GM23338 (cell line): ENCODE data around the gene APOBEC3B. TPM values are rescaled to one million over a fixed set of nuclear protein-coding genes. Genes with fewer than 3 reads are reported as not detected.

Experiments used
- ATAC-seq: fragments of 200-7000 bp; cut with Tn5 transposase; 3 replicates; pipeline ENCODE4 v1.9.1; 2020
- DNase-seq: peaks from one replicate; pipeline ENCODE4 v3.0.0-alpha.2; 2015; ENCODE audit warnings: low spot score
- H2AFZ ChIP-seq: fragments of 200-600 bp; sonication (generic); 2 replicates; pipeline ENCODE4 v1.8.0; 2016; ENCODE audit warnings: antibody characterized with exemption, mild to moderate bottlenecking, moderate library complexity
- H3F3A ChIP-seq: fragments of 200-600 bp; sonication (generic); replicated peaks from 2 replicates; pipeline ENCODE4 v1.8.0; 2017; ENCODE audit warnings: antibody characterized with exemption, mixed run types, low read depth
- H3K27ac ChIP-seq: fragments of 200-600 bp; sonication (generic); 2 replicates; pipeline ENCODE4 v1.6.1; 2016; ENCODE audit warnings: low read depth
- H3K27me3 ChIP-seq: fragments of 200-600 bp; sonication (generic); 2 replicates; pipeline ENCODE4 v1.8.0; 2016; ENCODE audit warnings: mild to moderate bottlenecking, mixed run types, moderate library complexity; ENCODE audit not compliant: insufficient read depth
- H3K36me3 ChIP-seq: fragments of 200-600 bp; sonication (generic); 2 replicates; pipeline ENCODE4 v1.8.0; 2016; ENCODE audit warnings: mild to moderate bottlenecking; ENCODE audit not compliant: insufficient read depth
- H3K4me1 ChIP-seq: fragments of 200-600 bp; sonication (generic); 2 replicates; pipeline ENCODE4 v1.8.0; 2016; ENCODE audit warnings: mild to moderate bottlenecking, moderate library complexity; ENCODE audit not compliant: insufficient read depth
- H3K4me2 ChIP-seq: fragments of 200-600 bp; sonication (generic); 2 replicates; pipeline ENCODE4 v1.7.1; 2017; ENCODE audit warnings: mixed run types
- H3K4me3 ChIP-seq: fragments of 200-600 bp; sonication (generic); 2 replicates; pipeline ENCODE4 v1.6.1; 2016; ENCODE audit warnings: mixed run types
- H3K79me2 ChIP-seq: fragments of 200-600 bp; sonication (generic); replicated peaks from 2 replicates; pipeline ENCODE4 v1.8.0; 2017; ENCODE audit warnings: mild to moderate bottlenecking; ENCODE audit not compliant: insufficient read depth
- H3K9me2 ChIP-seq: fragments of 200-600 bp; sonication (generic); 2 replicates; pipeline ENCODE4 v1.8.0; 2017; ENCODE audit not compliant: insufficient read depth
- H4K20me1 ChIP-seq: fragments of 200-600 bp; sonication (generic); replicated peaks from 2 replicates; pipeline ENCODE4 v1.8.0; 2017; ENCODE audit warnings: mild to moderate bottlenecking; ENCODE audit not compliant: insufficient read depth
- H3K27ac Mint-ChIP-seq: 2 replicates; pipeline ENCODE4 v1.8.0; 2020; ENCODE audit warnings: inconsistent platforms, mild to moderate bottlenecking, moderate library complexity, mixed read lengths
- H3K27me3 Mint-ChIP-seq: 3 replicates; pipeline ENCODE4 v1.8.0; 2022; ENCODE audit warnings: low read depth, mild to moderate bottlenecking, moderate library complexity, mixed read lengths, inconsistent platforms; ENCODE audit not compliant: insufficient read depth, poor library complexity
- H3K36me3 Mint-ChIP-seq: 3 replicates; pipeline ENCODE4 v1.8.0; 2021; ENCODE audit warnings: low read depth, mild to moderate bottlenecking, inconsistent platforms, moderate library complexity, mixed read lengths
- H3K4me1 Mint-ChIP-seq: 3 replicates; pipeline ENCODE4 v1.8.0; 2020; ENCODE audit warnings: mild to moderate bottlenecking, inconsistent platforms, mixed read lengths
- H3K4me3 Mint-ChIP-seq: 3 replicates; pipeline ENCODE4 v1.8.0; 2021; ENCODE audit warnings: moderate library complexity, mild to moderate bottlenecking, inconsistent platforms, mixed read lengths
- H3K9me3 Mint-ChIP-seq: 3 replicates; pipeline ENCODE4 v1.8.0; 2020; ENCODE audit warnings: moderate library complexity, mild to moderate bottlenecking, inconsistent platforms, mixed read lengths
- CREB1 ChIP-seq: fragments of 250-450 bp; sonication (Bioruptor Pico); IDR thresholded peaks from 2 replicates; pipeline ENCODE4 v1.5.0; 2020; ENCODE audit warnings: low read depth, mild to moderate bottlenecking, moderate library complexity
- EZH2 ChIP-seq: fragments of 200-600 bp; sonication (generic); IDR thresholded peaks from one replicate; pipeline ENCODE4 v1.8.0; 2017; ENCODE audit warnings: antibody characterized with exemption, mild to moderate bottlenecking, low read depth; ENCODE audit not compliant: unreplicated experiment
- EZH2phosphoT487 ChIP-seq: fragments of 200-600 bp; sonication (generic); IDR thresholded peaks from one replicate; pipeline ENCODE4 v1.8.1; 2018; ENCODE audit warnings: antibody characterized with exemption; ENCODE audit not compliant: unreplicated experiment
- JUNB ChIP-seq: IDR thresholded peaks from one replicate; pipeline ENCODE4 v1.6.1; 2016; ENCODE audit warnings: antibody characterized with exemption; ENCODE audit not compliant: unreplicated experiment
- NANOG ChIP-seq: IDR thresholded peaks from 2 replicates; pipeline ENCODE4 v1.6.1; 2016; ENCODE audit warnings: antibody characterized with exemption, borderline replicate concordance
- STAT1 ChIP-seq: IDR thresholded peaks from one replicate; pipeline ENCODE4 v1.6.1; 2016; ENCODE audit warnings: antibody characterized with exemption; ENCODE audit not compliant: unreplicated experiment
- ZNF114 ChIP-seq: fragments of 250-450 bp; sonication (Bioruptor Pico); IDR thresholded peaks from 2 replicates; pipeline ENCODE4 v1.5.0; 2020; ENCODE audit warnings: mild to moderate bottlenecking, moderate library complexity
- ZNF331 ChIP-seq: fragments of 250-450 bp; sonication (Bioruptor Pico); IDR thresholded peaks from 2 replicates; pipeline ENCODE4 v1.5.0; 2020; ENCODE audit warnings: low read depth, mild to moderate bottlenecking, moderate library complexity
- polyA plus RNA-seq: library from polyadenylated mRNA; unstranded; fragments of >200 nt; fragmentation: Nextera tagmentation; extraction: Ambion mirVana; gene quantifications from 2 replicates; pipeline ENCODE4 v1.2.1, GENCODE V29; 2016
- total RNA-seq: library from RNA; depleted of rRNA; stranded (reverse); fragments of >200 nt; shearing (Covaris generic); gene quantifications from 2 replicates; pipeline ENCODE4 v1.2.3, GENCODE V29; 2014
- TF ChIP-seq, protein P1 (sequence below): IDR thresholded peaks from 2 replicates; pipeline ENCODE4 v1.6.1; 2016; ENCODE audit warnings: antibody characterized with exemption
- TF ChIP-seq, protein P2 (sequence below): fragments of 250-450 bp; sonication (Bioruptor Pico); IDR thresholded peaks from 2 replicates; pipeline ENCODE4 v1.5.0; 2020; ENCODE audit warnings: mild to moderate bottlenecking, moderate library complexity
- TF ChIP-seq, protein P3 (sequence below), 2 experiments: fragments of 200-600 bp in 1 of 2; sonication (generic) in 1 of 2; conservative IDR thresholded peaks; 2 replicates each; pipeline versions ENCODE4 v1.5.1 to v1.6.1; 2016 to 2017; ENCODE audit warnings: antibody characterized with exemption in 2 of 2, low read depth in 2 of 2, mild to moderate bottlenecking in 2 of 2, moderate library complexity in 1 of 2
- TF ChIP-seq, protein P4 (sequence below): IDR thresholded peaks from one replicate; pipeline ENCODE4 v1.6.1; 2018; ENCODE audit warnings: antibody characterized with exemption; ENCODE audit not compliant: unreplicated experiment

Gene APOBEC3B
- total and polyA plus RNA-seq, 2 experiments from 2014 or later, result 7.0 to 9.2 TPM

DNA sequence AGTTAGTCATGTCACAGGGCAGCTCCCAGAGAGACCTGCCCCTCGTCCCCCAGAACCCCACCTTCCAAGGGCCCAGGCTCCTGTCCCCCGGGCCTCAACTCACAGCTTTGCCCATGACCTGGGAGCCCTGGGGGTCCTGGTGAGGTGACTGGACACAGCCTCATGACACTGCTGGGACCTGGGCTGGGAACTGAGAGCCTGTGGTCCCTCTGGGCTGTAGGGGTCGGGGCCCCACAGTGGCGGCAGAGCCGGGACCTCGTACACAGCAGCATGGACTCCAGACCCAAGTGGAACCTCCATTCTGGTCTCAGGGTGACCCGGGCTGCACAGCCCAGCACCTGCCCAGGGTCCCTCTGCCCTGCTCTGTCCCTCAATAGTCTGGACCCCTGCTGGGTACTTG is 17.8 kb upstream of the APOBEC3B start:
- no peak overlapping the region for H3K4me2 ChIP-seq
- no peak overlapping the region for H2AFZ ChIP-seq
- no peak overlapping the region for H3K27ac Mint-ChIP-seq
- H3K4me3 ChIP-seq, result no peak overlapping the region
- H3K4me1 ChIP-seq, result no peaks in the 10 kb centered on the region
- H3K4me1 Mint-ChIP-seq, result peaks cover 22% of the 10 kb centered on the region
- no peak overlapping the region for H3K27ac ChIP-seq
- H3K27me3 ChIP-seq, result no peaks in the 10 kb centered on the region
- H3K36me3 ChIP-seq, result no peaks in the 10 kb centered on the region
- ATAC-seq (no peak), DNase-seq (no peak)
- H3F3A ChIP-seq, result no peaks in the 10 kb centered on the region
- no peaks in the 10 kb centered on the region; the same call in 2 of the 3 replicates for H3K36me3 Mint-ChIP-seq
- no peaks in the 10 kb centered on the region for H3K9me3 Mint-ChIP-seq
- H4K20me1 ChIP-seq, result no peaks in the 10 kb centered on the region
- no peaks in the 10 kb centered on the region for H3K79me2 ChIP-seq
- H3K9me2 ChIP-seq, result no peaks in the 10 kb centered on the region
- peaks cover 10% of the 10 kb centered on the region for H3K27me3 Mint-ChIP-seq
- no peak overlapping the region for H3K4me3 Mint-ChIP-seq
- no peak for TF ChIP-seq NANOG
- TF ChIP-seq EZH2, result no peak
- no peak for TF ChIP-seq ZNF331 (CRISPR knock-in tag)
- TF ChIP-seq, protein P1, sequence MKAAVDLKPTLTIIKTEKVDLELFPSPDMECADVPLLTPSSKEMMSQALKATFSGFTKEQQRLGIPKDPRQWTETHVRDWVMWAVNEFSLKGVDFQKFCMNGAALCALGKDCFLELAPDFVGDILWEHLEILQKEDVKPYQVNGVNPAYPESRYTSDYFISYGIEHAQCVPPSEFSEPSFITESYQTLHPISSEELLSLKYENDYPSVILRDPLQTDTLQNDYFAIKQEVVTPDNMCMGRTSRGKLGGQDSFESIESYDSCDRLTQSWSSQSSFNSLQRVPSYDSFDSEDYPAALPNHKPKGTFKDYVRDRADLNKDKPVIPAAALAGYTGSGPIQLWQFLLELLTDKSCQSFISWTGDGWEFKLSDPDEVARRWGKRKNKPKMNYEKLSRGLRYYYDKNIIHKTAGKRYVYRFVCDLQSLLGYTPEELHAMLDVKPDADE, result no peak
- TF ChIP-seq CREB1 (CRISPR knock-in tag), result no peak
- TF ChIP-seq, protein P2, sequence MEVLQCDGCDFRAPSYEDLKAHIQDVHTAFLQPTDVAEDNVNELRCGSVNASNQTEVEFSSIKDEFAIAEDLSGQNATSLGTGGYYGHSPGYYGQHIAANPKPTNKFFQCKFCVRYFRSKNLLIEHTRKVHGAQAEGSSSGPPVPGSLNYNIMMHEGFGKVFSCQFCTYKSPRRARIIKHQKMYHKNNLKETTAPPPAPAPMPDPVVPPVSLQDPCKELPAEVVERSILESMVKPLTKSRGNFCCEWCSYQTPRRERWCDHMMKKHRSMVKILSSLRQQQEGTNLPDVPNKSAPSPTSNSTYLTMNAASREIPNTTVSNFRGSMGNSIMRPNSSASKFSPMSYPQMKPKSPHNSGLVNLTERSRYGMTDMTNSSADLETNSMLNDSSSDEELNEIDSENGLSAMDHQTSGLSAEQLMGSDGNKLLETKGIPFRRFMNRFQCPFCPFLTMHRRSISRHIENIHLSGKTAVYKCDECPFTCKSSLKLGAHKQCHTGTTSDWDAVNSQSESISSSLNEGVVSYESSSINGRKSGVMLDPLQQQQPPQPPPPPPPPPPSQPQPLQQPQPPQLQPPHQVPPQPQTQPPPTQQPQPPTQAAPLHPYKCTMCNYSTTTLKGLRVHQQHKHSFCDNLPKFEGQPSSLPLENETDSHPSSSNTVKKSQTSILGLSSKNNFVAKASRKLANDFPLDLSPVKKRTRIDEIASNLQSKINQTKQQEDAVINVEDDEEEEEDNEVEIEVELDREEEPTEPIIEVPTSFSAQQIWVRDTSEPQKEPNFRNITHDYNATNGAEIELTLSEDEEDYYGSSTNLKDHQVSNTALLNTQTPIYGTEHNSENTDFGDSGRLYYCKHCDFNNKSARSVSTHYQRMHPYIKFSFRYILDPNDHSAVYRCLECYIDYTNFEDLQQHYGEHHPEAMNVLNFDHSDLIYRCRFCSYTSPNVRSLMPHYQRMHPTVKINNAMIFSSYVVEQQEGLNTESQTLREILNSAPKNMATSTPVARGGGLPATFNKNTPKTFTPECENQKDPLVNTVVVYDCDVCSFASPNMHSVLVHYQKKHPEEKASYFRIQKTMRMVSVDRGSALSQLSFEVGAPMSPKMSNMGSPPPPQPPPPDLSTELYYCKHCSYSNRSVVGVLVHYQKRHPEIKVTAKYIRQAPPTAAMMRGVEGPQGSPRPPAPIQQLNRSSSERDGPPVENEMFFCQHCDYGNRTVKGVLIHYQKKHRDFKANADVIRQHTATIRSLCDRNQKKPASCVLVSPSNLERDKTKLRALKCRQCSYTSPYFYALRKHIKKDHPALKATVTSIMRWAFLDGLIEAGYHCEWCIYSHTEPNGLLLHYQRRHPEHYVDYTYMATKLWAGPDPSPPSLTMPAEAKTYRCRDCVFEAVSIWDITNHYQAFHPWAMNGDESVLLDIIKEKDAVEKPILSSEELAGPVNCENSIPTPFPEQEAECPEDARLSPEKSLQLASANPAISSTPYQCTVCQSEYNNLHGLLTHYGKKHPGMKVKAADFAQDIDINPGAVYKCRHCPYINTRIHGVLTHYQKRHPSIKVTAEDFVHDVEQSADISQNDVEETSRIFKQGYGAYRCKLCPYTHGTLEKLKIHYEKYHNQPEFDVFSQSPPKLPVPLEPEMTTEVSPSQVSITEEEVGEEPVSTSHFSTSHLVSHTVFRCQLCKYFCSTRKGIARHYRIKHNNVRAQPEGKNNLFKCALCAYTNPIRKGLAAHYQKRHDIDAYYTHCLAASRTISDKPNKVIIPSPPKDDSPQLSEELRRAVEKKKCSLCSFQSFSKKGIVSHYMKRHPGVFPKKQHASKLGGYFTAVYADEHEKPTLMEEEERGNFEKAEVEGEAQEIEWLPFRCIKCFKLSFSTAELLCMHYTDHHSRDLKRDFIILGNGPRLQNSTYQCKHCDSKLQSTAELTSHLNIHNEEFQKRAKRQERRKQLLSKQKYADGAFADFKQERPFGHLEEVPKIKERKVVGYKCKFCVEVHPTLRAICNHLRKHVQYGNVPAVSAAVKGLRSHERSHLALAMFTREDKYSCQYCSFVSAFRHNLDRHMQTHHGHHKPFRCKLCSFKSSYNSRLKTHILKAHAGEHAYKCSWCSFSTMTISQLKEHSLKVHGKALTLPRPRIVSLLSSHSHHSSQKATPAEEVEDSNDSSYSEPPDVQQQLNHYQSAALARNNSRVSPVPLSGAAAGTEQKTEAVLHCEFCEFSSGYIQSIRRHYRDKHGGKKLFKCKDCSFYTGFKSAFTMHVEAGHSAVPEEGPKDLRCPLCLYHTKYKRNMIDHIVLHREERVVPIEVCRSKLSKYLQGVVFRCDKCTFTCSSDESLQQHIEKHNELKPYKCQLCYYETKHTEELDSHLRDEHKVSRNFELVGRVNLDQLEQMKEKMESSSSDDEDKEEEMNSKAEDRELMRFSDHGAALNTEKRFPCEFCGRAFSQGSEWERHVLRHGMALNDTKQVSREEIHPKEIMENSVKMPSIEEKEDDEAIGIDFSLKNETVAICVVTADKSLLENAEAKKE (CRISPR knock-in tag), result no peak
- TF ChIP-seq STAT1, result no peak
- TF ChIP-seq JUNB, result no peak
- TF ChIP-seq, protein P3, sequence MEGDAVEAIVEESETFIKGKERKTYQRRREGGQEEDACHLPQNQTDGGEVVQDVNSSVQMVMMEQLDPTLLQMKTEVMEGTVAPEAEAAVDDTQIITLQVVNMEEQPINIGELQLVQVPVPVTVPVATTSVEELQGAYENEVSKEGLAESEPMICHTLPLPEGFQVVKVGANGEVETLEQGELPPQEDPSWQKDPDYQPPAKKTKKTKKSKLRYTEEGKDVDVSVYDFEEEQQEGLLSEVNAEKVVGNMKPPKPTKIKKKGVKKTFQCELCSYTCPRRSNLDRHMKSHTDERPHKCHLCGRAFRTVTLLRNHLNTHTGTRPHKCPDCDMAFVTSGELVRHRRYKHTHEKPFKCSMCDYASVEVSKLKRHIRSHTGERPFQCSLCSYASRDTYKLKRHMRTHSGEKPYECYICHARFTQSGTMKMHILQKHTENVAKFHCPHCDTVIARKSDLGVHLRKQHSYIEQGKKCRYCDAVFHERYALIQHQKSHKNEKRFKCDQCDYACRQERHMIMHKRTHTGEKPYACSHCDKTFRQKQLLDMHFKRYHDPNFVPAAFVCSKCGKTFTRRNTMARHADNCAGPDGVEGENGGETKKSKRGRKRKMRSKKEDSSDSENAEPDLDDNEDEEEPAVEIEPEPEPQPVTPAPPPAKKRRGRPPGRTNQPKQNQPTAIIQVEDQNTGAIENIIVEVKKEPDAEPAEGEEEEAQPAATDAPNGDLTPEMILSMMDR (conservative IDR thresholded peaks at IDR 0.05; ENCODE audit: low read depth in 2 of 2), result no peak
- no peak for TF ChIP-seq ZNF114 (CRISPR knock-in tag)
- TF ChIP-seq EZH2phosphoT487, result no peak
- TF ChIP-seq, protein P4, sequence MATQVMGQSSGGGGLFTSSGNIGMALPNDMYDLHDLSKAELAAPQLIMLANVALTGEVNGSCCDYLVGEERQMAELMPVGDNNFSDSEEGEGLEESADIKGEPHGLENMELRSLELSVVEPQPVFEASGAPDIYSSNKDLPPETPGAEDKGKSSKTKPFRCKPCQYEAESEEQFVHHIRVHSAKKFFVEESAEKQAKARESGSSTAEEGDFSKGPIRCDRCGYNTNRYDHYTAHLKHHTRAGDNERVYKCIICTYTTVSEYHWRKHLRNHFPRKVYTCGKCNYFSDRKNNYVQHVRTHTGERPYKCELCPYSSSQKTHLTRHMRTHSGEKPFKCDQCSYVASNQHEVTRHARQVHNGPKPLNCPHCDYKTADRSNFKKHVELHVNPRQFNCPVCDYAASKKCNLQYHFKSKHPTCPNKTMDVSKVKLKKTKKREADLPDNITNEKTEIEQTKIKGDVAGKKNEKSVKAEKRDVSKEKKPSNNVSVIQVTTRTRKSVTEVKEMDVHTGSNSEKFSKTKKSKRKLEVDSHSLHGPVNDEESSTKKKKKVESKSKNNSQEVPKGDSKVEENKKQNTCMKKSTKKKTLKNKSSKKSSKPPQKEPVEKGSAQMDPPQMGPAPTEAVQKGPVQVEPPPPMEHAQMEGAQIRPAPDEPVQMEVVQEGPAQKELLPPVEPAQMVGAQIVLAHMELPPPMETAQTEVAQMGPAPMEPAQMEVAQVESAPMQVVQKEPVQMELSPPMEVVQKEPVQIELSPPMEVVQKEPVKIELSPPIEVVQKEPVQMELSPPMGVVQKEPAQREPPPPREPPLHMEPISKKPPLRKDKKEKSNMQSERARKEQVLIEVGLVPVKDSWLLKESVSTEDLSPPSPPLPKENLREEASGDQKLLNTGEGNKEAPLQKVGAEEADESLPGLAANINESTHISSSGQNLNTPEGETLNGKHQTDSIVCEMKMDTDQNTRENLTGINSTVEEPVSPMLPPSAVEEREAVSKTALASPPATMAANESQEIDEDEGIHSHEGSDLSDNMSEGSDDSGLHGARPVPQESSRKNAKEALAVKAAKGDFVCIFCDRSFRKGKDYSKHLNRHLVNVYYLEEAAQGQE, result no peak
